Measurements from ENCODE around the gene NT5C1B.

The NT5C1B gene

GRCh38 chr2:18527822-18528221 is 61.5 kb downstream of the NT5C1B start:
- H3K27ac ChIP-seq = no peak overlapping the region
- intact Hi-C loops (cut with DNase I; ENCODE audit: low total_unique reads) = no loop called here
- H3K4me1 ChIP-seq = no peaks in the 10 kb centered on the region
- no peaks in the 10 kb centered on the region for H3K36me3 ChIP-seq
- no peak for DNase-seq
- no peaks in the 10 kb centered on the region for H3K9me3 ChIP-seq
- no peak for TF ChIP-seq CTCF (IDR thresholded peaks at IDR 0.05)
- H3K4me3 ChIP-seq = no peak overlapping the region
- no peaks in the 10 kb centered on the region for H3K27me3 ChIP-seq

- no peak for DNase-seq
- intact Hi-C loops (cut with DNase I; ENCODE audit: low total_unique reads) = no loop called here
- H3K27me3 ChIP-seq = no peaks in the 10 kb centered on the region
- no peaks in the 10 kb centered on the region for H3K4me1 ChIP-seq
- no peak for TF ChIP-seq CTCF (IDR thresholded peaks at IDR 0.05)
- no peak overlapping the region for H3K4me3 ChIP-seq
- no peak overlapping the region for H3K27ac ChIP-seq
- H3K36me3 ChIP-seq = no peaks in the 10 kb centered on the region
- H3K9me3 ChIP-seq = no peaks in the 10 kb centered on the region
These were observed 62.0 kb downstream of the NT5C1B start for GRCh38 chr2:18527326-18527725.

- TF ChIP-seq CTCF (IDR thresholded peaks at IDR 0.05) = no peak
- no peaks in the 10 kb centered on the region for H3K4me1 ChIP-seq
- no peak for DNase-seq
- H3K4me3 ChIP-seq = no peak overlapping the region
- H3K27me3 ChIP-seq = no peaks in the 10 kb centered on the region
- intact Hi-C loops (cut with DNase I; ENCODE audit: low total_unique reads) = no loop called here
- H3K27ac ChIP-seq = no peak overlapping the region
- H3K36me3 ChIP-seq = no peaks in the 10 kb centered on the region
- no peaks in the 10 kb centered on the region for H3K9me3 ChIP-seq
These were observed 62.9 kb downstream of the NT5C1B start for GRCh38 chr2:18526429-18526828.

- Histone ChIP-seq H3K9me3 (no peaks in the 10 kb centered on the region), H3K36me3 (no peaks in the 10 kb centered on the region), H3K27me3 (no peaks in the 10 kb centered on the region), H3K4me1 (peaks cover 0 to 2% (median under 1%) of the 10 kb centered on the region in 4 donors), H3K27ac (no peak overlapping the region), H3K4me3 (no peak overlapping the region)
- intact Hi-C loops (cut with DNase I; ENCODE audit: low total_unique reads) = no loop called here
- DNase-seq = no peak
- no peak for TF ChIP-seq CTCF (IDR thresholded peaks at IDR 0.05)
These were observed 63.5 kb downstream of the NT5C1B start for GRCh38 chr2:18525852-18526251.

- intact Hi-C loops (cut with DNase I; ENCODE audit: low total_unique reads) = no loop called here
- Histone ChIP-seq H3K9me3 (no peaks in the 10 kb centered on the region), H3K4me1 (peaks cover 0 to 7% (median 3%) of the 10 kb centered on the region in 4 donors), H3K36me3 (no peaks in the 10 kb centered on the region), H3K4me3 (no peak overlapping the region), H3K27ac (no peak overlapping the region), H3K27me3 (no peaks in the 10 kb centered on the region)
- TF ChIP-seq CTCF (IDR thresholded peaks at IDR 0.05) = no peak
- DNase-seq = no peak
These were observed 64.1 kb downstream of the NT5C1B start for GRCh38 chr2:18525236-18525635.

All from tibial artery (tissue), 4 donors.